IMR-90 (cell line): ENCODE results near the gene ADAMTS17. TPM values are rescaled to one million over a fixed set of nuclear protein-coding genes. Genes with fewer than 3 reads are reported as not detected.

Experiments
- ATAC-seq: fragments of 200-7000 bp; cut with Tn5 transposase; 2 replicates; pipeline ENCODE4 v1.9.1; 2020; ENCODE audit warnings: low read depth, mild to moderate bottlenecking, moderate library complexity
- BruUV-seq: library from RNA; stranded (reverse); fragments of 400-500 nt; replicated peaks from 2 replicates; lab custom pipeline; 2021; lab: Mats Ljungman, UMichigan
- CTCF ChIA-PET: fragments of 300-600 bp; formaldehyde crosslinking; extraction: SDS; loops from one replicate; lab custom pipeline; 2021; ENCODE audit warnings: antibody characterized with exemption; lab: Yijun Ruan, JAX
- POLR2A ChIA-PET: fragments of 300-600 bp; sonication (Branson Sonifier 250); formaldehyde crosslinking; loops from one replicate; lab custom pipeline; 2022; ENCODE audit warnings: antibody characterized with exemption; ENCODE audit not compliant: unreplicated experiment; lab: Charles Lee
- DNase-seq: peaks from one replicate; pipeline ENCODE4 v3.0.0; 2013
- H2AFZ ChIP-seq: replicated peaks from 2 replicates; pipeline ENCODE3; 2013; ENCODE audit warnings: low read length, mild to moderate bottlenecking; ENCODE audit not compliant: poor library complexity
- H2AK5ac ChIP-seq: 2 replicates; pipeline ENCODE4 v1.6.1; 2013; ENCODE audit warnings: low read depth, low read length, inconsistent platforms
- H2AK9ac ChIP-seq: replicated peaks from 2 replicates; pipeline ENCODE3; 2013; ENCODE audit warnings: mild to moderate bottlenecking, low read depth, low read length, moderate library complexity; ENCODE audit not compliant: poor library complexity
- H2BK120ac ChIP-seq: 2 replicates; pipeline ENCODE4 v1.6.1; 2013; ENCODE audit warnings: low read depth, low read length, inconsistent platforms
- H2BK15ac ChIP-seq: 3 replicates; pipeline ENCODE4 v1.6.1; 2013; ENCODE audit warnings: low read depth, low read length, inconsistent platforms
- H2BK20ac ChIP-seq: 2 replicates; pipeline ENCODE4 v1.6.1; 2013; ENCODE audit warnings: low read depth, mild to moderate bottlenecking, inconsistent platforms, low read length, moderate library complexity
- H2BK5ac ChIP-seq: 2 replicates; pipeline ENCODE4 v1.6.1; 2013; ENCODE audit warnings: mild to moderate bottlenecking, low read depth, low read length, inconsistent platforms; ENCODE audit not compliant: poor library complexity, severe bottlenecking
- H3K14ac ChIP-seq: replicated peaks from 2 replicates; pipeline ENCODE4 v1.6.1; 2013; ENCODE audit warnings: low read depth, low read length, inconsistent platforms
- H3K18ac ChIP-seq: 2 replicates; pipeline ENCODE4 v1.6.1; 2013; ENCODE audit warnings: low read depth, low read length, control low read depth
- H3K23ac ChIP-seq: 2 replicates; pipeline ENCODE4 v1.6.1; 2013; ENCODE audit warnings: low read depth, low read length, inconsistent platforms
- H3K27ac ChIP-seq: 2 replicates; pipeline ENCODE4 v1.5.1; 2013; ENCODE audit warnings: mild to moderate bottlenecking, control low read depth, low read length; ENCODE audit not compliant: insufficient read depth
- H3K27me3 ChIP-seq: 2 replicates; pipeline ENCODE4 v1.6.1; 2013; ENCODE audit warnings: low read length; ENCODE audit not compliant: control insufficient read depth, insufficient read depth
- H3K36me3 ChIP-seq: 2 replicates; pipeline ENCODE4 v1.6.1; 2013; ENCODE audit warnings: low read length, mixed read lengths; ENCODE audit not compliant: control insufficient read depth, insufficient read depth
- H3K4ac ChIP-seq: 2 replicates; pipeline ENCODE4 v1.6.1; 2013; ENCODE audit warnings: low read depth, low read length, inconsistent platforms
- H3K4me1 ChIP-seq: 2 replicates; pipeline ENCODE4 v1.6.1; 2013; ENCODE audit warnings: low read length, mixed read lengths; ENCODE audit not compliant: control insufficient read depth, insufficient read depth
- H3K4me2 ChIP-seq: 2 replicates; pipeline ENCODE4 v1.6.1; 2013; ENCODE audit warnings: low read depth, mild to moderate bottlenecking, control low read depth, low read length, moderate library complexity
- H3K4me3 ChIP-seq: 2 replicates; pipeline ENCODE4 v1.5.1; 2013; ENCODE audit warnings: low read depth, mild to moderate bottlenecking, control low read depth, low read length, moderate library complexity; ENCODE audit not compliant: insufficient read depth
- H3K56ac ChIP-seq: 2 replicates; pipeline ENCODE4 v1.6.1; 2013; ENCODE audit warnings: low read length, inconsistent platforms; ENCODE audit not compliant: insufficient read depth; ENCODE audit errors: extremely low read depth
- H3K79me1 ChIP-seq, 2 experiments: 2 replicates each; pipeline ENCODE4 v1.6.1; 2013; ENCODE audit warnings: low read length in 2 of 2, inconsistent platforms in 1 of 2, low read depth in 1 of 2
- H3K9ac ChIP-seq: 2 replicates; pipeline ENCODE4 v1.6.1; 2013; ENCODE audit warnings: low read depth, low read length, control low read depth
- H3K9me1 ChIP-seq: 2 replicates; pipeline ENCODE4 v1.6.1; 2013; ENCODE audit warnings: low read length, inconsistent platforms; ENCODE audit not compliant: insufficient read depth
- H3K9me3 ChIP-seq: 2 replicates; pipeline ENCODE4 v1.6.1; 2013; ENCODE audit warnings: low read length; ENCODE audit not compliant: control insufficient read depth, insufficient read depth
- H4K20me1 ChIP-seq: 2 replicates; pipeline ENCODE4 v1.6.1; 2013; ENCODE audit warnings: low read length, inconsistent platforms; ENCODE audit not compliant: insufficient read depth
- H4K5ac ChIP-seq: 2 replicates; pipeline ENCODE4 v1.6.1; 2013; ENCODE audit warnings: mild to moderate bottlenecking, low read depth, low read length, control low read depth
- H4K8ac ChIP-seq, 2 experiments: 2 replicates each; pipeline ENCODE4 v1.6.1; 2013; ENCODE audit warnings: low read depth in 2 of 2, low read length in 2 of 2, control low read depth in 1 of 2, inconsistent platforms in 1 of 2
- H4K91ac ChIP-seq: 2 replicates; pipeline ENCODE4 v1.6.1; 2013; ENCODE audit warnings: low read depth, low read length, inconsistent platforms; ENCODE audit not compliant: insufficient read depth
- BHLHE40 ChIP-seq: fragments of 150-350 bp; IDR thresholded peaks from 2 replicates; pipeline ENCODE4 v1.6.1; 2016; ENCODE audit warnings: mild to moderate bottlenecking, low read depth, low read length
- CEBPB ChIP-seq: IDR thresholded peaks from 2 replicates; pipeline ENCODE4 v1.6.1; 2012; ENCODE audit warnings: low read depth, low read length, improper control_type of control experiment
- CHD1 ChIP-seq: IDR thresholded peaks from 2 replicates; pipeline ENCODE4 v1.6.1; 2012; ENCODE audit warnings: low read depth, low read length, improper control_type of control experiment
- CTCF ChIP-seq: conservative IDR thresholded peaks from 2 replicates; pipeline ENCODE4 v1.5.1; 2012; ENCODE audit warnings: mild to moderate bottlenecking, low read depth, low read length, improper control_type of control experiment
- ELK1 ChIP-seq: fragments of 150-350 bp; IDR thresholded peaks from 2 replicates; pipeline ENCODE4 v1.6.1; 2016; ENCODE audit warnings: low read depth, mild to moderate bottlenecking, low read length, moderate library complexity, borderline replicate concordance
- FOS ChIP-seq: fragments of 150-350 bp; IDR thresholded peaks from 2 replicates; pipeline ENCODE4 v1.6.1; 2016; ENCODE audit warnings: low read depth, low read length
- MAFK ChIP-seq: IDR thresholded peaks from 2 replicates; pipeline ENCODE4 v1.6.1; 2012; ENCODE audit warnings: low read depth, low read length, improper control_type of control experiment
- MAZ ChIP-seq: IDR thresholded peaks from 2 replicates; pipeline ENCODE4 v1.6.1; 2012; ENCODE audit warnings: low read depth, mild to moderate bottlenecking, low read length, improper control_type of control experiment, moderate library complexity, borderline replicate concordance
- MXI1 ChIP-seq: IDR thresholded peaks from 2 replicates; pipeline ENCODE4 v1.6.1; 2012; ENCODE audit warnings: low read depth, mild to moderate bottlenecking, low read length, moderate library complexity, borderline replicate concordance
- NFE2L2 ChIP-seq: fragments of 150-350 bp; IDR thresholded peaks from 2 replicates; pipeline ENCODE4 v1.6.1; 2016; ENCODE audit warnings: low read depth, mild to moderate bottlenecking, low read length
- POLR2A ChIP-seq: IDR thresholded peaks from 2 replicates; pipeline ENCODE4 v1.6.1; 2012; ENCODE audit warnings: mild to moderate bottlenecking, low read depth, low read length
- RAD21 ChIP-seq: IDR thresholded peaks from 2 replicates; pipeline ENCODE4 v1.6.1; 2012; ENCODE audit warnings: low read length, improper control_type of control experiment
- RCOR1 ChIP-seq: IDR thresholded peaks from 2 replicates; pipeline ENCODE4 v1.6.1; 2012; ENCODE audit warnings: mild to moderate bottlenecking, low read length, improper control_type of control experiment; ENCODE audit not compliant: insufficient replicate concordance
- RFX5 ChIP-seq: IDR thresholded peaks from 2 replicates; pipeline ENCODE4 v1.8.0; 2012; ENCODE audit warnings: low read depth, mild to moderate bottlenecking, low read length, moderate library complexity
- SMC3 ChIP-seq: fragments of 150-350 bp; IDR thresholded peaks from 2 replicates; pipeline ENCODE4 v1.6.1; 2016; ENCODE audit warnings: low read depth, mild to moderate bottlenecking, antibody characterized with exemption, low read length, moderate library complexity
- USF2 ChIP-seq: fragments of 150-350 bp; IDR thresholded peaks from 2 replicates; pipeline ENCODE4 v1.6.1; 2017; ENCODE audit warnings: mild to moderate bottlenecking, antibody characterized with exemption, low read length, low read depth
- WGBS, 2 experiments: methylation state at CpG; one replicate each; pipeline versions ENCODE4 v1.1.5 to v1.1.7; 2013; ENCODE audit warnings: missing lambda C conversion rate in 2 of 2; ENCODE audit not compliant: insufficient read length in 1 of 2; ENCODE audit errors: extremely low coverage in 2 of 2; 5-methylcytosine and 5-hydroxymethylcytosine counted together
- dilution Hi-C: fragments of 300-500 bp; cut with HindIII; formaldehyde crosslinking; loops from one replicate; pipeline ENCODE4 v1.14.3; 2018; ENCODE audit warnings: low sequenced_read_pairs; ENCODE audit not compliant: unreplicated experiment
- in situ Hi-C: fragments of 300-500 bp; cut with MboI; formaldehyde crosslinking; loops from 3 replicates; pipeline ENCODE4 v1.14.3; 2019; ENCODE audit warnings: low sequenced_read_pairs, inconsistent platforms, mixed read lengths
- intact Hi-C: fragments of 100-400 bp; cut with micrococcal nuclease; formaldehyde crosslinking; loops from 2 replicates; pipeline ENCODE4 v1.10.0; 2022
- polyA plus RNA-seq, 3 experiments: library from polyadenylated mRNA; depleted of rRNA; stranded (reverse); fragments of >200 nt; gene quantifications; 2 replicates each; pipeline ENCODE4 v1.2.3, GENCODE V29; 2012; ENCODE audit warnings: low replicate concordance in 1 of 3
- total RNA-seq: library from RNA; depleted of rRNA; stranded (reverse); fragments of >200 nt; gene quantifications from 2 replicates; pipeline ENCODE4 v1.2.3, GENCODE V29; 2012

ADAMTS17 gene
- total and polyA plus RNA-seq, 2 of the 4 experiments (the other 2 are of a cell fraction): 0.03 TPM; not detected in 1

GRCh38 chr15:100166313-100166712 lies 175.5 kb downstream of the ADAMTS17 start:
- in situ Hi-C loops: no loop called here
- BruUV-seq: no TSS peak

More at GRCh38 chr15:100166313-100166712, 175.5 kb downstream of the ADAMTS17 start:
- no peak overlapping the region for H3K14ac ChIP-seq
- ATAC-seq (no peak), DNase-seq (no peak)
- no peaks in the 10 kb centered on the region for H3K36me3 ChIP-seq
- no peak overlapping the region for H3K56ac ChIP-seq
- no peak overlapping the region for H2BK5ac ChIP-seq
- WGBS, 2 experiments: no CpG with 5 or more reads among the region's 1 CpG
- no peaks in the 10 kb centered on the region for H3K27me3 ChIP-seq
- H2AK5ac ChIP-seq: no peak overlapping the region
- H2AFZ ChIP-seq: no peak overlapping the region
- no peaks in the 10 kb centered on the region for H4K20me1 ChIP-seq
- no peak overlapping the region for H3K27ac ChIP-seq
- H4K8ac ChIP-seq: no peak overlapping the region
- H3K4ac ChIP-seq: no peak overlapping the region
- H3K79me1 ChIP-seq: no peaks in the 10 kb centered on the region
- no peak overlapping the region for H2BK15ac ChIP-seq
- H2BK20ac ChIP-seq: no peak overlapping the region
- no peak overlapping the region for H3K9ac ChIP-seq
- no peak overlapping the region for H4K91ac ChIP-seq
- no peak overlapping the region for H3K23ac ChIP-seq
- no peak overlapping the region for H4K5ac ChIP-seq
- H3K4me2 ChIP-seq: no peak overlapping the region
- dilution Hi-C loops (no loop called here), intact Hi-C loops (no loop called here)
- TF ChIP-seq ELK1 (no peak), CHD1 (no peak), USF2 (no peak), FOS (no peak), MAZ (no peak), BHLHE40 (no peak), RCOR1 (no peak), RAD21 (no peak), MXI1 (no peak), CEBPB (no peak), MAFK (no peak), CTCF (no peak), NFE2L2 (no peak), RFX5 (no peak), SMC3 (no peak), POLR2A (no peak)
- ChIA-PET CTCF (no interaction called here), POLR2A (no interaction called here)
- peaks cover 14% of the 10 kb centered on the region for H3K9me3 ChIP-seq
- H3K4me1 ChIP-seq: no peaks in the 10 kb centered on the region
- H3K18ac ChIP-seq: no peak overlapping the region
- H3K4me3 ChIP-seq: no peak overlapping the region
- no peak overlapping the region for H2AK9ac ChIP-seq
- H3K9me1 ChIP-seq: no peaks in the 10 kb centered on the region
- H2BK120ac ChIP-seq: no peak overlapping the region
